Liver (tissue), 9 donors: ENCODE data around the gene H2BK1. TPM values are rescaled to one million over a fixed set of nuclear protein-coding genes. Genes with fewer than 3 reads are reported as not detected.

Source experiments
- DNase-seq: peaks from one replicate; pipeline ENCODE4 v3.0.0-alpha.2; 2017; ENCODE audit warnings: low spot score
- H3K27ac ChIP-seq, 2 donors: one replicate each; pipeline ENCODE4 v1.7.0; 2013; ENCODE audit warnings: inconsistent platforms in 2 of 2, low read length in 2 of 2, control low read depth in 1 of 2, low read depth in 1 of 2, mild to moderate bottlenecking in 1 of 2
- H3K27me3 ChIP-seq, 4 donors: one replicate each; pipeline versions ENCODE4 v1.6.1 to v1.7.0; 2013; ENCODE audit warnings: low read length in 3 of 4, inconsistent platforms in 1 of 4, mild to moderate bottlenecking in 1 of 4, moderate library complexity in 1 of 4; ENCODE audit not compliant: control insufficient read depth in 4 of 4, insufficient read depth in 4 of 4
- H3K36me3 ChIP-seq, 4 donors: one replicate each; pipeline versions ENCODE4 v1.6.1 to v1.7.0; 2013; ENCODE audit warnings: low read length in 3 of 4, mild to moderate bottlenecking in 3 of 4, low read depth in 1 of 4, moderate library complexity in 1 of 4; ENCODE audit not compliant: control insufficient read depth in 4 of 4, insufficient read depth in 3 of 4
- H3K4me1 ChIP-seq, 4 donors: one replicate each; pipeline versions ENCODE4 v1.6.1 to v1.7.0; 2013; ENCODE audit warnings: low read length in 3 of 4, mild to moderate bottlenecking in 3 of 4, moderate library complexity in 1 of 4; ENCODE audit not compliant: control insufficient read depth in 4 of 4, insufficient read depth in 4 of 4
- H3K4me3 ChIP-seq, 3 donors: one replicate each; pipeline versions ENCODE4 v1.6.1 to v1.7.0; 2013; ENCODE audit warnings: low read length in 3 of 3, control low read depth in 1 of 3, low read depth in 1 of 3, mild to moderate bottlenecking in 1 of 3
- H3K9ac ChIP-seq, 2 donors: one replicate each; pipeline ENCODE4 v1.7.0; 2013; ENCODE audit warnings: low read length in 2 of 2, mild to moderate bottlenecking in 2 of 2, moderate library complexity in 2 of 2, control low read depth in 1 of 2, low read depth in 1 of 2
- H3K9me3 ChIP-seq, 4 donors: one replicate each; pipeline versions ENCODE4 v1.6.1 to v1.7.0; 2013; ENCODE audit warnings: low read length in 3 of 4; ENCODE audit not compliant: control insufficient read depth in 4 of 4
- ATF3 ChIP-seq: IDR thresholded peaks from 2 replicates; pipeline ENCODE4 v1.6.1; 2016; ENCODE audit warnings: antibody characterized with exemption
- CTCF ChIP-seq: fragments of 150-350 bp; IDR thresholded peaks from 2 replicates; pipeline ENCODE4 v1.5.1; 2017; ENCODE audit warnings: improper control_type of control experiment, low read depth, low read length; ENCODE audit not compliant: missing input control
- EGR1 ChIP-seq, 2 donors: IDR thresholded peaks; 2 replicates each; pipeline ENCODE4 v1.6.1; 2016 to 2018; ENCODE audit warnings: antibody characterized with exemption in 2 of 2, low read depth in 2 of 2
- FOXA1 ChIP-seq: IDR thresholded peaks from 2 replicates; pipeline ENCODE4 v1.6.1; 2016; ENCODE audit warnings: antibody characterized with exemption
- FOXA2 ChIP-seq: IDR thresholded peaks from 2 replicates; pipeline ENCODE4 v1.6.1; 2016; ENCODE audit warnings: antibody characterized with exemption
- GABPA ChIP-seq, 2 donors: IDR thresholded peaks in 1 of 2; conservative IDR thresholded peaks in 1 of 2; 2 replicates each; pipeline ENCODE4 v1.6.1; 2016; ENCODE audit warnings: antibody characterized with exemption in 2 of 2, mild to moderate bottlenecking in 1 of 2, moderate library complexity in 1 of 2
- HNF4A ChIP-seq, 2 donors: conservative IDR thresholded peaks; 2 replicates each; pipeline ENCODE4 v1.6.1; 2016; ENCODE audit warnings: antibody characterized with exemption in 2 of 2, mild to moderate bottlenecking in 2 of 2
- HNF4G ChIP-seq: IDR thresholded peaks from 2 replicates; pipeline ENCODE4 v1.6.1; 2016; ENCODE audit warnings: antibody characterized with exemption
- JUND ChIP-seq, 2 donors: IDR thresholded peaks; 2 replicates each; pipeline ENCODE4 v1.6.1; 2016; ENCODE audit warnings: antibody characterized with exemption in 2 of 2
- MAX ChIP-seq: IDR thresholded peaks from 2 replicates; pipeline ENCODE4 v1.6.1; 2016; ENCODE audit warnings: antibody characterized with exemption
- NR2F2 ChIP-seq: IDR thresholded peaks from 2 replicates; pipeline ENCODE4 v1.6.1; 2016; ENCODE audit warnings: antibody characterized with exemption
- RAD21 ChIP-seq, 2 donors: IDR thresholded peaks; 2 replicates each; pipeline ENCODE4 v1.6.1; 2016; ENCODE audit warnings: antibody characterized with exemption in 2 of 2, mild to moderate bottlenecking in 2 of 2
- RXRA ChIP-seq, 2 donors: IDR thresholded peaks; 2 replicates each; pipeline ENCODE4 v1.6.1; 2017 to 2018; ENCODE audit warnings: antibody characterized with exemption in 2 of 2, mild to moderate bottlenecking in 1 of 2
- SP1 ChIP-seq: IDR thresholded peaks from 2 replicates; pipeline ENCODE4 v1.6.1; 2018; ENCODE audit warnings: antibody characterized with exemption, mild to moderate bottlenecking
- TAF1 ChIP-seq: conservative IDR thresholded peaks from 2 replicates; pipeline ENCODE4 v1.6.1; 2016; ENCODE audit warnings: antibody characterized with exemption, mild to moderate bottlenecking
- YY1 ChIP-seq: IDR thresholded peaks from 2 replicates; pipeline ENCODE4 v1.6.1; 2016; ENCODE audit warnings: antibody characterized with exemption, mild to moderate bottlenecking
- ZBTB33 ChIP-seq: IDR thresholded peaks from 2 replicates; pipeline ENCODE4 v1.6.1; 2016; ENCODE audit warnings: antibody characterized with exemption
- whole genome bisulfite sequencing: extraction: QIAGEN DNeasy Blood & Tissue Kit; methylation state at CpG from one replicate; pipeline ENCODE4 v1.1.7; 2013; 5-methylcytosine and 5-hydroxymethylcytosine counted together
- polyA plus RNA-seq, 2 donors: library from polyadenylated mRNA; stranded (reverse) in 1 of 2; unstranded in 1 of 2; fragments of 200-250 nt in 1 of 2; fragments of >200 nt in 1 of 2; fragmentation: Nextera tagmentation in 1 of 2; extraction: Ambion mirVana in 1 of 2; gene quantifications; one replicate each; pipeline versions ENCODE4 v1.2.1 to v1.2.3, GENCODE V29; 2013 to 2015
- total RNA-seq, 2 donors: library from RNA; depleted of rRNA; stranded (reverse); fragments of >200 nt; gene quantifications; one replicate each; pipeline ENCODE4 v1.2.3, GENCODE V29; 2014
- TF ChIP-seq, protein P1 (sequence below): IDR thresholded peaks from 2 replicates; pipeline ENCODE4 v1.6.1; 2016; ENCODE audit warnings: antibody characterized with exemption, mild to moderate bottlenecking
- donor health status: healthy.
- donor health status: healthy.
- donor health status: healthy.
- donor health status: healthy.
- donor health status: healthy.

H2BK1 gene
- total and polyA plus RNA-seq, 4 donors = not detected

DNA sequence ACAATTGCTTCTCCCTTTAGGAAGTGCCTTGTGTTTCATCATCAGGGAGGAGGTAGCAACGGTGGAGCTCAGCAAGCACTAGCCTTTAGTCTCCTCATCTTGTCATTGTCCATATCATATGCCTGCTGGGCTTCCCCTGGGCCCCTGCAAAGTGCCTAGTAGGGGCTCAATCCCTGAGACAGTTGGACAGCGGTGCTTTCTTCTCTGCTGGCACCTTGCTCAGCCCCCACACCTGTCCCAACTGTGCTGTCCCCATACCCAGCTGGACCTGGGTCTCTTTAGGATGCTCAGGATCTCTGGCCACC is 32.7 kb upstream of the H2BK1 start:
- peaks cover 0 to 4% (median 0%) of the 10 kb centered on the region in 4 donors for H3K27me3 ChIP-seq
- H3K36me3 ChIP-seq = peaks cover 0 to 2% (median 1%) of the 10 kb centered on the region in 4 donors
- TF ChIP-seq JUND (IDR thresholded peaks at IDR 0.05) (no peak), TAF1 (no peak), RAD21 (IDR thresholded peaks at IDR 0.05) (no peak), EGR1 (IDR thresholded peaks at IDR 0.05; ENCODE audit: low read depth in 2 of 2) (no peak), SP1 (no peak), HNF4A (conservative IDR thresholded peaks at IDR 0.05) (no peak), MAX (no peak), FOXA1 (no peak), ZBTB33 (no peak), GABPA (IDR thresholded peaks at IDR 0.05 in 1 of 2, conservative IDR thresholded peaks at IDR 0.05 in 1 of 2) (no peak), NR2F2 (no peak), RXRA (IDR thresholded peaks at IDR 0.05) (no peak), CTCF (no peak), HNF4G (no peak), YY1 (no peak), ATF3 (no peak), FOXA2 (no peak)
- TF ChIP-seq, protein P1, sequence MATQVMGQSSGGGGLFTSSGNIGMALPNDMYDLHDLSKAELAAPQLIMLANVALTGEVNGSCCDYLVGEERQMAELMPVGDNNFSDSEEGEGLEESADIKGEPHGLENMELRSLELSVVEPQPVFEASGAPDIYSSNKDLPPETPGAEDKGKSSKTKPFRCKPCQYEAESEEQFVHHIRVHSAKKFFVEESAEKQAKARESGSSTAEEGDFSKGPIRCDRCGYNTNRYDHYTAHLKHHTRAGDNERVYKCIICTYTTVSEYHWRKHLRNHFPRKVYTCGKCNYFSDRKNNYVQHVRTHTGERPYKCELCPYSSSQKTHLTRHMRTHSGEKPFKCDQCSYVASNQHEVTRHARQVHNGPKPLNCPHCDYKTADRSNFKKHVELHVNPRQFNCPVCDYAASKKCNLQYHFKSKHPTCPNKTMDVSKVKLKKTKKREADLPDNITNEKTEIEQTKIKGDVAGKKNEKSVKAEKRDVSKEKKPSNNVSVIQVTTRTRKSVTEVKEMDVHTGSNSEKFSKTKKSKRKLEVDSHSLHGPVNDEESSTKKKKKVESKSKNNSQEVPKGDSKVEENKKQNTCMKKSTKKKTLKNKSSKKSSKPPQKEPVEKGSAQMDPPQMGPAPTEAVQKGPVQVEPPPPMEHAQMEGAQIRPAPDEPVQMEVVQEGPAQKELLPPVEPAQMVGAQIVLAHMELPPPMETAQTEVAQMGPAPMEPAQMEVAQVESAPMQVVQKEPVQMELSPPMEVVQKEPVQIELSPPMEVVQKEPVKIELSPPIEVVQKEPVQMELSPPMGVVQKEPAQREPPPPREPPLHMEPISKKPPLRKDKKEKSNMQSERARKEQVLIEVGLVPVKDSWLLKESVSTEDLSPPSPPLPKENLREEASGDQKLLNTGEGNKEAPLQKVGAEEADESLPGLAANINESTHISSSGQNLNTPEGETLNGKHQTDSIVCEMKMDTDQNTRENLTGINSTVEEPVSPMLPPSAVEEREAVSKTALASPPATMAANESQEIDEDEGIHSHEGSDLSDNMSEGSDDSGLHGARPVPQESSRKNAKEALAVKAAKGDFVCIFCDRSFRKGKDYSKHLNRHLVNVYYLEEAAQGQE = no peak
- WGBS = 49% methylated on average over 2 of the region's 2 CpGs
- no peak overlapping the region for H3K9ac ChIP-seq
- H3K4me3 ChIP-seq = no peak overlapping the region
- DNase-seq = no peak
- no peaks in the 10 kb centered on the region for H3K9me3 ChIP-seq
- H3K4me1 ChIP-seq = peaks cover 0 to 16% (median 8%) of the 10 kb centered on the region in 4 donors
- H3K27ac ChIP-seq = no peak overlapping the region
